Measurements from ENCODE around the gene FABP3. TPM values are rescaled to one million over a fixed set of nuclear protein-coding genes. Genes with fewer than 3 reads are reported as not detected.

FABP3 gene
- total RNA-seq, 2 donors from 2014 or later: 1.0 TPM; not detected in 1

- H3K36me3 ChIP-seq (replicated peaks in 1 of 2; ENCODE audit: insufficient read depth in 1 of 2, low read depth in 2 of 2): no peaks in the 10 kb centered on the region
- no peaks in the 10 kb centered on the region for H3K9me3 ChIP-seq
- no peaks in the 10 kb centered on the region for H3K27me3 ChIP-seq
- ATAC-seq: no peak
- DNase-seq: no peak
- WGBS, 2 donors: 93 to 96% methylated on average over 3 of the region's 3 CpGs
- intact Hi-C loops (cut with DNase I): loop anchor here (5.0 kb wide), 1 partner anchor 151 kb away; no protein-coding TSS in a partner anchor
- peaks cover 9% of the 10 kb centered on the region for H3K4me1 ChIP-seq
- no peak overlapping the region for H3K27ac ChIP-seq
- H3K4me3 ChIP-seq: no peak overlapping the region
- TF ChIP-seq POLR2A (IDR thresholded peaks at IDR 0.05): no peak
- TF ChIP-seq CTCF (IDR thresholded peaks at IDR 0.05): no peak
Observed at GRCh38 chr1:31396633-31397351, 23.9 kb upstream of the FABP3 start.

- H3K4me1 ChIP-seq: peaks cover 9% of the 10 kb centered on the region
- TF ChIP-seq POLR2A (IDR thresholded peaks at IDR 0.05): no peak
- peak; percentile 86 to 91 (median 90) for TF ChIP-seq CTCF (IDR thresholded peaks at IDR 0.05)
- WGBS, 2 donors: 1 to 2% methylated on average over 21 to 36 of the region's 36 CpGs
- no peaks in the 10 kb centered on the region for H3K9me3 ChIP-seq
- no peaks in the 10 kb centered on the region for H3K36me3 ChIP-seq (replicated peaks in 1 of 2; ENCODE audit: insufficient read depth in 1 of 2, low read depth in 2 of 2)
- no peak overlapping the region for H3K27ac ChIP-seq
- intact Hi-C loops (cut with DNase I): loop anchor here (5.0 kb wide), 1 partner anchor 153 kb away; no protein-coding TSS in a partner anchor
- peak; percentile 88 to 92 (median 90) for DNase-seq
- H3K4me3 ChIP-seq: no peak overlapping the region
- ATAC-seq: peak; percentile 96
- H3K27me3 ChIP-seq: no peaks in the 10 kb centered on the region
Observed at GRCh38 chr1:31394584-31395193, 21.8 kb upstream of the FABP3 start.

- H3K4me1 ChIP-seq: peaks cover 9% of the 10 kb centered on the region
- intact Hi-C loops (cut with DNase I): no loop called here
- TF ChIP-seq POLR2A (IDR thresholded peaks at IDR 0.05): no peak
- H3K27me3 ChIP-seq: no peaks in the 10 kb centered on the region
- H3K9me3 ChIP-seq: no peaks in the 10 kb centered on the region
- no peak for ATAC-seq
- no peak overlapping the region for H3K4me3 ChIP-seq
- H3K27ac ChIP-seq: no peak overlapping the region
- no peaks in the 10 kb centered on the region for H3K36me3 ChIP-seq (replicated peaks in 1 of 2; ENCODE audit: insufficient read depth in 1 of 2, low read depth in 2 of 2)
- no peak for DNase-seq
Observed at GRCh38 chr1:31393463-31393862, 20.6 kb upstream of the FABP3 start.

GRCh38 chr1:31390071-31390470, 17.2 kb upstream of the FABP3 start:
- WGBS, 2 donors: 75 to 79% methylated on average over 7 of the region's 7 CpGs
- no peak for TF ChIP-seq CTCF (IDR thresholded peaks at IDR 0.05)
- TF ChIP-seq POLR2A (IDR thresholded peaks at IDR 0.05): no peak
- Histone ChIP-seq H3K9me3 (no peaks in the 10 kb centered on the region), H3K27ac (no peak overlapping the region), H3K36me3 (replicated peaks in 1 of 2; ENCODE audit: insufficient read depth in 1 of 2, low read depth in 2 of 2) (no peaks in the 10 kb centered on the region), H3K4me3 (no peak overlapping the region), H3K4me1 (peaks cover 9% of the 10 kb centered on the region), H3K27me3 (no peaks in the 10 kb centered on the region)
- no peak for DNase-seq
- ATAC-seq: no peak
- intact Hi-C loops (cut with DNase I): no loop called here

- H3K36me3 ChIP-seq (replicated peaks in 1 of 2; ENCODE audit: insufficient read depth in 1 of 2, low read depth in 2 of 2): no peaks in the 10 kb centered on the region
- DNase-seq (no peak), ATAC-seq (no peak)
- no peak overlapping the region for H3K4me3 ChIP-seq
- intact Hi-C loops (cut with DNase I): no loop called here
- 87 to 92% methylated on average over 7 of the region's 7 CpGs for WGBS, 2 donors
- H3K9me3 ChIP-seq: no peaks in the 10 kb centered on the region
- no peak overlapping the region for H3K27ac ChIP-seq
- TF ChIP-seq POLR2A (IDR thresholded peaks at IDR 0.05) (no peak), CTCF (IDR thresholded peaks at IDR 0.05) (no peak)
- H3K4me1 ChIP-seq: peaks cover 5% of the 10 kb centered on the region
- H3K27me3 ChIP-seq: no peaks in the 10 kb centered on the region
Observed at GRCh38 chr1:31389616-31390015, 16.7 kb upstream of the FABP3 start.
